Nephron (organoid): ENCODE data around the gene DIO3.

Source experiments
- H3K27ac Mint-ChIP-seq, 3 experiments: 2 replicates each; pipeline ENCODE4 v1.8.0; 2020; ENCODE audit warnings: mixed read lengths in 3 of 3, mild to moderate bottlenecking in 2 of 3, moderate library complexity in 1 of 3
- H3K27me3 Mint-ChIP-seq: 2 replicates; pipeline ENCODE4 v1.8.0; 2021; ENCODE audit warnings: low read depth, mild to moderate bottlenecking, moderate library complexity, mixed read lengths
- H3K36me3 Mint-ChIP-seq: 2 replicates; pipeline ENCODE4 v1.8.0; 2020; ENCODE audit warnings: low read depth, mixed read lengths
- H3K4me1 Mint-ChIP-seq: 2 replicates; pipeline ENCODE4 v1.8.0; 2020; ENCODE audit warnings: mixed read lengths
- H3K4me3 Mint-ChIP-seq, 3 experiments: 2 replicates each; pipeline ENCODE4 v1.8.0; 2020; ENCODE audit warnings: mild to moderate bottlenecking in 3 of 3, mixed read lengths in 3 of 3, moderate library complexity in 2 of 3
- H3K9me3 Mint-ChIP-seq: 2 replicates; pipeline ENCODE4 v1.8.0; 2020; ENCODE audit warnings: mixed read lengths
- TF ChIP-seq, protein P1 (sequence below), 3 experiments: fragments of 200-600 bp; sonication (generic); IDR thresholded peaks; one replicate each; pipeline ENCODE4 v1.5.0; 2021; ENCODE audit warnings: antibody characterized with exemption in 3 of 3; ENCODE audit not compliant: unreplicated experiment in 3 of 3

Gene DIO3

DNA sequence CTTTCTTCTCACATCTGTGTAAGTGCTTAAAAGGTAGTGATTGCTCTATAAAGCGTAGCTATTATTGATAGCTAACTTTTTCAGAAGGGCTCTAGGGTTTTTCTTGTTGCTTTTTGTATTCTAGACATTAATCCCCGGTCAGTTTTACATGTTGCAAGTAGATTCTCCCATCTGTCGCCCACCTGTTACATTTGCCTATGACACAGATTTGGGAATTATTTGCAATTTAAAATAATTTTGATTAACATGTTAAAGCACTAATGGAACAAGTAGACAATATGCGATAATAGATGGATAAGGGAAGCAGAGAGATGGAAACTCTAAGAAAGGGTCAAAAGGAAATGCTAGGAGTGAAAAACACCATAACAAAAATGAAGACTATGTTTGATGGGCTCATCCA lies 44.5 kb downstream of the DIO3 start:
- peaks cover 29% of the 10 kb centered on the region for H3K27me3 Mint-ChIP-seq
- H3K4me3 Mint-ChIP-seq, result no peak overlapping the region
- H3K9me3 Mint-ChIP-seq, result peaks cover 3% of the 10 kb centered on the region
- no peaks in the 10 kb centered on the region for H3K4me1 Mint-ChIP-seq
- no peaks in the 10 kb centered on the region for H3K36me3 Mint-ChIP-seq
- H3K27ac Mint-ChIP-seq, result no peak overlapping the region
- TF ChIP-seq, protein P1, sequence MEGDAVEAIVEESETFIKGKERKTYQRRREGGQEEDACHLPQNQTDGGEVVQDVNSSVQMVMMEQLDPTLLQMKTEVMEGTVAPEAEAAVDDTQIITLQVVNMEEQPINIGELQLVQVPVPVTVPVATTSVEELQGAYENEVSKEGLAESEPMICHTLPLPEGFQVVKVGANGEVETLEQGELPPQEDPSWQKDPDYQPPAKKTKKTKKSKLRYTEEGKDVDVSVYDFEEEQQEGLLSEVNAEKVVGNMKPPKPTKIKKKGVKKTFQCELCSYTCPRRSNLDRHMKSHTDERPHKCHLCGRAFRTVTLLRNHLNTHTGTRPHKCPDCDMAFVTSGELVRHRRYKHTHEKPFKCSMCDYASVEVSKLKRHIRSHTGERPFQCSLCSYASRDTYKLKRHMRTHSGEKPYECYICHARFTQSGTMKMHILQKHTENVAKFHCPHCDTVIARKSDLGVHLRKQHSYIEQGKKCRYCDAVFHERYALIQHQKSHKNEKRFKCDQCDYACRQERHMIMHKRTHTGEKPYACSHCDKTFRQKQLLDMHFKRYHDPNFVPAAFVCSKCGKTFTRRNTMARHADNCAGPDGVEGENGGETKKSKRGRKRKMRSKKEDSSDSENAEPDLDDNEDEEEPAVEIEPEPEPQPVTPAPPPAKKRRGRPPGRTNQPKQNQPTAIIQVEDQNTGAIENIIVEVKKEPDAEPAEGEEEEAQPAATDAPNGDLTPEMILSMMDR (IDR thresholded peaks at IDR 0.05; ENCODE audit: unreplicated experiment in 3 of 3), result no peak
